Stimulated activated CD4-positive, alpha-beta T cell treated with anti-CD3 and anti-CD28 coated beads, Interleukin-1b, Interleukin-23, amount 100 ng/mL, for 24 hours (primary cell): Measurements from ENCODE around the gene IGF2BP2.
A peak's percentile ranks its signal among the peaks of the same experiment; 100 is the strongest.
"Not testable (repeated sequence)": the region's sequence is repeated elsewhere in the genome, so short reads cannot be mapped to it uniquely, and the experiment has no call there.

ENCODE experiments used
- DNase-seq, 4 experiments: peaks; one replicate each; pipeline ENCODE4 v3.0.0-alpha.2; 2020; ENCODE audit warnings: low read depth in 4 of 4, low spot score in 1 of 4

The IGF2BP2 gene

DNA sequence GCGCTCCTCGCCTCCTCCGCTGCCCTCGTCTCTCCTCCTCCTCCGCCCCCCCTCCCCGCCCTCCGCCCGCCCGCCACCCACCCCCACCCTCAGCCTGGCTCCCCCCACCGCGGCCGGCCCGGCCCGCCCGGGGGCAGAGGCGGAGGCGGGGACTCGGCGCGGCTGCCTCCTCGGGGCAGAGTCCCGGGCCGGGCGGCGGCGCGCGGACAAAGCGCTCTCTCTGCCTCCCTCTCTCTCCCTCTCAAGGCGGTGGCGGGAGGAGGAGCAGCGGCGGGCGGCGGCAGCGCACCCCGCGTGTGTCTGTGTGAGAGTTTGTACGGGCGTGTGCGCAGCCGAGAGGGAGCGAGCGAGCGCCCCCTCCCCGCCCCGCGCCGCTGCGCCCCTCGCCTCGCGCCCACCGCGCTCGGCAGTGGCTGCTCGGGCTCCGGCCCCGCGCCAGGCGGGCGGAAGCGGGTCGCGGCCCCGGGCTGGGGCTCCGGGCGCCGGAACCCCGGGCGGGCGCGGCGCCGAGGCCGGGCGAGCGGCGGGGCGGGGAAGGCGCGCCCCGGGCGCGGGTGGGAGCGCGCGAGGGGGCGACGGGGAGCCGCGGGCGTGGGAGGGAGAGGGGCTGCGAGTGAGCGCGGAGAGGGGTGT, at the start of gene IGF2BP2:
Gene IGF2BP2, minus strand, starts transcription at position 37 of the 633 bp plus-strand sequence. CDS start 82 bp downstream, outside the sequence.
- peak in 1 of 4 experiments; percentile 32 for DNase-seq

DNA sequence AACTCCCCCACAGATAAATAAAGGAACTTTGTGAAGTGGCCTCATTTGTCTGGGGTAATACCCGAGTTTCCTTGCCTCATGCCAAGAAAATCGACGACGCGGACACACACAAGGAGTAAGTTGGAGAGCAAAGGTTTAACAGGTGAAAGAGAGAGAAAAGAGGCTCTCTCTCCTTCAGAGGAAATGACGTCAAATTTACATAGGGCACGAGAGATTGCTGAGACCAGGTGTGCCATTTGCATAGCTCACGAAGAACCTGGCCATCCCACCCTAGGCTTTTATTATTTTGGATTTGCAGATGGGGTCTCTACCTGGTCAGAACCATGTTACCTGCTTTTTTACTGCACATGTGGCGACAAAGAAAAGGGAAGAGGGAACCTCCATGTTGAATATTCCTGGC, 49.3 kb upstream of the IGF2BP2 start:
- no peak for DNase-seq

DNA sequence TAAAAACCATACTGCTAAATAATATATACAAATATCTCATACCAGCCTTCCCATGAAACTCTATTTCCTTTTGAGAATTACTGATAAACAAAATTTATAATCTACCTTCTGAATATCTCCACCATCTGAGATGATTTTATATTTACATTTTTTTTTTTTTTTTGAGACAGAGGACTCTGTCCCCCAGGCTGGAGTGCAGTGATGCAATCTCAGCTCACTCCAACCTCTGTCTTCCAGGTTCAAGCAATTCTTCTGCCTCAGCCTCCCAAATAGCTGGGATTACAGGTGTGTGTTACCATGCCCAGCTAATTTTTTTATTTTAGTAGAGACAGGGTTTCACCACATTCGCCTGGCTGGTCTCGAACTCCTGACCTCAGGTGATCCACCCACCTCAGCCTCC, 42.8 kb upstream of the IGF2BP2 start:
- DNase-seq, result no peak

- DNase-seq, result no peak
These were observed 42.2 kb upstream of the IGF2BP2 start for GRCh38 chr3:185866995-185867394.

DNA sequence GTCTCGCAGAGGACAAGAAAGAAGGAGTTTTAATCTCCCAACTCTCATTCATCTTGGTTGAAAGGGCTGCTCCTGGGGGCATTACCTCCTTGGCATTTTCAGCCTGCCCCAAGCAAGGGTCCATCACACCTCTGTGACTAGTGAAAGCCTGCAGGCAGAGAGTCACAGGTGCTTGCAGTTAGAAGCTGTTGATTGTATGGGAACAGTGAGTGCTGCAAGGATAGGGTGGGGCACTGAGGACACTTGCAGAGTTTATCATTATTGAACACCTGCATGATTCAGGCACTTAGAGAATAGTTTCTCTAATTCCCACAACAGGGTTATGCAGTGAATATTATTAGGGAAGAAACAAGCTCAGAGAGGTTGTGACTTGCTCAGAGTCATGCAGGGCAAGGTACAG, 41.7 kb upstream of the IGF2BP2 start:
- DNase-seq, result no peak

GRCh38 chr3:185865247-185865646, 40.4 kb upstream of the IGF2BP2 start:
- DNase-seq, result no peak

DNA sequence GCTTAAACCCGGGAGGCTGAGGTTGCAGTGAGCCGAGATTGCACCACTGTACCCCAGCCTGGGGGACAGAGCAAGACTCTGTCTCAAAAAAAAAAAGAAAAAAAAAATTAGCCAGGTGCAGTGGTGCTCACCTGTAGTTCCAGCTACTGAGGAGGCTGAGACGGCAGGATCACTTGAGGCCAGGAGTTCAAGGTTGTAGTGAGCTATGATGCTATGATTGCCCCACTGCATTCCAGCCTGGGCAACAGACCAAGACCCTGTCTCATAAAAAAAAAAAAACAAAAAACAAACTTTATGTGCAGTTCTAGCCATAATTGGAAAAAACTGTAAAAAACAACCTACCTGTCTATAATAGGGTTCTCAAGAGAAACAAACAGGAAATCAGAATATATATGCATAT, 39.9 kb upstream of the IGF2BP2 start:
- DNase-seq, result no peak

DNA sequence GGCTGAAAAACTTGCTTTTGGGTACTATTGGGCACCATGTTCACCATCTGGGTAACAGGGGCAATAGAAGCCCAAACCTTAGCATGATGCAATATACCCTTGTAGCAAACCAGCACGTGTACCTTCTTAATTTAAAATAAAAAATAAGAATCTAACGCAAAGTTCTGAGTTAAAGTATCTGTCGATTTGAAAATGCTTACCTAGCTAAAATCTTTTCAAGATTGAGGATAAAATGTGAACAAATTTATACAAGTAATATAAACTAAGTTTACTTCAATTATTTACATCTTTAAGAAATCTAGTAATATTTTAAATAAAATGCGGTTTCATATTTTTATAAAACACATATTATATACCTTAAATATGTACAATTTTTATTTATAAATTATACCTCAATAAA, 38.1 kb upstream of the IGF2BP2 start:
- DNase-seq, result no peak

DNA sequence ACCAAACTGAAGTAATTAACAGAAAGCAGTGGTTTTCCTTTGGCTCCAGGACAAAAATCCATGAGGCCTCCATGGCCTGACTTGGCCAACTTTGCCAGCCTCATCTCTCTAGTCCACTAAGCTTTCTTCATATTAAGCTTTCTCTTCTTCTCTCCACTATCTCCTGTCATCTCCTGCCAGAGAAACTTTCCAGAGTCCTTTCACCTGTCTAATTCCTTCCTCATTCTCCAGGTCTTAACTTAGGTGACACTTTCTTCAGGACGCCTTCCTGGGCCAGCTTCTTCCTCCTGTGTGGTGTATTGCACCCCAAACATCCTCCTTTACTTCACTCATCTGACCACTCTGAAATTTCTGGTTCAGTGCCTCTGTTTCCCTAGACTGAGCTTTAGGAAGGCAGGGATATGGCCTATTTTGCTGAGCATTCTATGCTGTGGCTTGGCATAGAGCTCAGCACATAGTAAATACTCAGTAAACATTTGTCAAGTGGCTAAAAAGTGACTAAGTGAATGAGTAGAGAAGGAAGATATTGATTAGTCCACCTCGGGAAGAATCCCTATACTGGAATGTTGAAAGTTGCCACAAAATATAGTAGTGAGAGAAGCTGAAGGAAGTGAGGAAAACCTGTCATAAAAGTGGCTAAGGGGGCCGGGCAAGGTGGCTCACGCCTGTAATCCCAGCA, 34.6 kb upstream of the IGF2BP2 start:
- no peak for DNase-seq

- no peak for DNase-seq
These were observed 33.8 kb upstream of the IGF2BP2 start for GRCh38 chr3:185858502-185859225.

DNA sequence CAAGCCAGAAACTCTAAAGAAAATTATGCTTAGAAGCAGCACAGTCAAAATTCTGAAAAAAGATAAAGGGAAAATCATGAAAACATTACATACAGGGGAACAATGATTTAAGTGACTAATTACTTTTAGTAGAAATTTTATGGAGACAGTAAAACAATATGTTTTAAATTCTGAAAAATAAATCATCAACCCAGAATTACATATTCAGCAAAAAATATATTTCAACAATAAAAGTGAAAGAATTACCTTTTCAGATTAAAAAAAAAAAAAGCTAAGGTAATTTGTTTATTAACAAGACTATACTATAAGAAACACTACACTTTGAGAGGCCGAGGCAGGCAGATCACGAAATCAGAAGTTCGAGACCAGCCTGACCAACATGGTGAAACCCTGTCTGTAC, 32.4 kb upstream of the IGF2BP2 start:
- no peak for DNase-seq

GRCh38 chr3:185856652-185857051, 31.8 kb upstream of the IGF2BP2 start:
- DNase-seq, result no peak

- DNase-seq, result not testable (repeated sequence)
These were observed 28.9 kb upstream of the IGF2BP2 start for GRCh38 chr3:185853771-185854170.

DNA sequence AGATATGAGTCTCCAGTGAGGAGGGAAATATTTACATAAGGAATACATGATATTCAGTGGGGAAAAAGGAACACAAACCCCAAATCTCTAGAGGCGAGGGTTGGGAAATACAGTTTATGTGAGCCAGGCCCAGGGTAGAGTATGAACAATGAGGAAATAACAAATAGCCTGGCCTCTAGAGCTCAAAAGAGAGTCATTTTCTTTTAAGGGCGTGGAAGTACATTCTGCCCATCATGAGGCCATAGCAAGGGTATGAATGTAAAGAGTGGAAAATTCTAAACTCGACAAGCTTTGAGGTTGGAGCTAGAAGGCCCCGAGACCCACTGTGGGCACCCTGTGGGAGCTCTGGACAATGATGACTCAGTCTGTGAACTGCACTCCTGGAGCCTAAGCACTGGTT, 27.8 kb upstream of the IGF2BP2 start:
- no peak for DNase-seq

DNA sequence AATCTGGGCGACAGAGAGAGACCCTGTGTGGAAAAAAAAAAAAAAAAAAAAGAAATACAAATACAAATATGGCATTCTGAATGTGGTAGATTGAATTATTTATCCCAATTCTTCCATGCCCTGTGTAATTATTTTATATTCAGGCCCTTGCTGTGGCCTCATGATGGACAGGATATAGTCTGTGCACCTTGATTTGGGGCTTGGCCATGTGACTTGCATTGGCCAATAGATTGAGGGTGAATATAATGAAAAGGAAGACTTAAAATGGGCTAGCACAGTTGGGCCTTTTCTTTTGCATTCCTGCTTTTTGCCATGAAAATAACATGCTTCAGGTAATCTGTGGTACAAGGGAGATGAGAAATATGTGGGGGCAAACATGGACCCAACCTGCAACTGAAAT, 27.1 kb upstream of the IGF2BP2 start:
- no peak for DNase-seq

DNA sequence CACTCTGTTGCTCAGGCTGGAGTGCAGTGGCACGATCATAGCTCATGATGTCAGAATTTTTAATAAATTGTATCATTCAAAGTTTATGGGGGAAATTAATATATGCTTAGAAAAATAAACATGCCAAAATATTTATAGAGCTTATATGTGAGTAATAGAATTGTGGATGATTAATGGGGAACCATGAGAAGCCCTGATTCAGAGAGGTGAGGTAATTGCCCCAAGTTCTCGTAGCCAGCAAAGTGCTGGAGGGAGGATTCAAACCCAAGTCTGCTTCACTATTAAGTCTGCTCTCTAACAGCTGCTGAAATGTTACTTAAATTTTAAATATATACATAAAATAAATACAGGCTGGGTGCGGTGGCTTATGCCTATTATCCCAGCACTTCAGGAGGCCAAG, 26.2 kb upstream of the IGF2BP2 start:
- no peak for DNase-seq

- DNase-seq, result no peak
These were observed 22.7 kb upstream of the IGF2BP2 start for GRCh38 chr3:185847506-185847905.

- DNase-seq, result no peak
These were observed 21.2 kb upstream of the IGF2BP2 start for GRCh38 chr3:185846037-185846436.

DNA sequence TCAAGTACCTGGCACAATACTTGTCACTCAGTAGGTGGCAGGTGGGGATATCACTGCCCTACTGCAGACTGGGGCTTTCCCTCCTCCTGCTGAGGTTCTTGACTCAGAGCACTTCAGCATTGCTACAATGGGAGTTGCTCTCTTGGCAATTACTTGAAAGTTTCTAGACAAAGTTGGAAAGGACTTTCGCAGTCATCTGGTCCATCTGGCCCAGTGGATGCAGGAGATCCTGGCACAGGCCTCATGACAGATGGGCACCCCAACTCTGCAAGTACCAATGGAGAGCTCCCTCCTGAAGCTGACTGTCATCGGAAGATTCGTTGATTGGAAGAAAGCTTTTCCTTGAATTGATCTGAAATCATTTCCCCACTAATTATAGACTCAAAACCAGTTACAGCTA, 19.2 kb upstream of the IGF2BP2 start:
- DNase-seq, result no peak

GRCh38 chr3:185843635-185844034, 18.8 kb upstream of the IGF2BP2 start:
- DNase-seq, result no peak

- DNase-seq, result no peak
These were observed 18.3 kb upstream of the IGF2BP2 start for GRCh38 chr3:185843126-185843525.

GRCh38 chr3:185842241-185842640, 17.4 kb upstream of the IGF2BP2 start:
- DNase-seq, result no peak
